ENCODE measurements around the gene PCDH17. TPM values are rescaled to one million over a fixed set of nuclear protein-coding genes. Genes with fewer than 3 reads are reported as not detected.

PCDH17 gene
- total RNA-seq, 3 donors from 2014 or later, result 1.3 to 5.9 (median 1.4) TPM

- H3K27ac ChIP-seq, result no peak overlapping the region
- H3K4me1 ChIP-seq, result no peaks in the 10 kb centered on the region
- no peak for TF ChIP-seq POLR2A (IDR thresholded peaks at IDR 0.05)
- TF ChIP-seq POLR2AphosphoS5 (IDR thresholded peaks at IDR 0.05), result no peak
- TF ChIP-seq CTCF (IDR thresholded peaks at IDR 0.05), result no peak
- no peak for DNase-seq (ENCODE audit: low spot score in 2 of 2)
- no peaks in the 10 kb centered on the region for H3K36me3 ChIP-seq
- peaks cover 0 to 17% of the 10 kb centered on the region in 2 donors for H3K9me3 ChIP-seq
- H3K27me3 ChIP-seq, result peaks cover 0 to 25% of the 10 kb centered on the region in 2 donors
- intact Hi-C loops (cut with DNase I; ENCODE audit: low total_unique reads), result no loop called here
- no peak overlapping the region for H3K4me3 ChIP-seq
These were observed 6.0 kb downstream of the PCDH17 start for GRCh38 chr13:57637515-57637914.

- TF ChIP-seq POLR2A (IDR thresholded peaks at IDR 0.05) (no peak), CTCF (IDR thresholded peaks at IDR 0.05) (no peak), POLR2AphosphoS5 (IDR thresholded peaks at IDR 0.05) (no peak)
- Histone ChIP-seq H3K4me1 (no peaks in the 10 kb centered on the region), H3K36me3 (no peaks in the 10 kb centered on the region), H3K9me3 (peaks cover 0 to 11% of the 10 kb centered on the region in 2 donors), H3K4me3 (no peak overlapping the region), H3K27me3 (peaks cover 0 to 17% of the 10 kb centered on the region in 2 donors), H3K27ac (no peak overlapping the region)
- no peak for DNase-seq (ENCODE audit: low spot score in 2 of 2)
- intact Hi-C loops (cut with DNase I; ENCODE audit: low total_unique reads), result no loop called here
These were observed 6.8 kb downstream of the PCDH17 start for GRCh38 chr13:57638186-57638890.

GRCh38 chr13:57640607-57641006, 9.1 kb downstream of the PCDH17 start:
- no peaks in the 10 kb centered on the region for H3K27me3 ChIP-seq
- no peaks in the 10 kb centered on the region for H3K36me3 ChIP-seq
- H3K9me3 ChIP-seq, result no peaks in the 10 kb centered on the region
- intact Hi-C loops (cut with DNase I; ENCODE audit: low total_unique reads), result no loop called here
- H3K4me1 ChIP-seq, result no peaks in the 10 kb centered on the region
- TF ChIP-seq POLR2AphosphoS5 (IDR thresholded peaks at IDR 0.05) (no peak), POLR2A (IDR thresholded peaks at IDR 0.05) (no peak), CTCF (IDR thresholded peaks at IDR 0.05) (no peak)
- DNase-seq (ENCODE audit: low spot score in 2 of 2), result no peak
- no peak overlapping the region for H3K4me3 ChIP-seq
- no peak overlapping the region for H3K27ac ChIP-seq

- intact Hi-C loops (cut with DNase I; ENCODE audit: low total_unique reads), result no loop called here
- H3K4me3 ChIP-seq, result no peak overlapping the region
- no peaks in the 10 kb centered on the region for H3K9me3 ChIP-seq
- H3K27ac ChIP-seq, result no peak overlapping the region
- TF ChIP-seq POLR2A (IDR thresholded peaks at IDR 0.05) (no peak), CTCF (IDR thresholded peaks at IDR 0.05) (no peak), POLR2AphosphoS5 (IDR thresholded peaks at IDR 0.05) (no peak)
- no peaks in the 10 kb centered on the region for H3K4me1 ChIP-seq
- no peaks in the 10 kb centered on the region for H3K36me3 ChIP-seq
- DNase-seq (ENCODE audit: low spot score in 2 of 2), result no peak
- no peaks in the 10 kb centered on the region for H3K27me3 ChIP-seq
These were observed 9.5 kb downstream of the PCDH17 start for GRCh38 chr13:57641051-57641450.

GRCh38 chr13:57644106-57644505, 12.6 kb downstream of the PCDH17 start:
- H3K36me3 ChIP-seq, result no peaks in the 10 kb centered on the region
- no peaks in the 10 kb centered on the region for H3K9me3 ChIP-seq
- no peak for TF ChIP-seq POLR2A (IDR thresholded peaks at IDR 0.05)
- TF ChIP-seq CTCF (IDR thresholded peaks at IDR 0.05), result no peak
- TF ChIP-seq POLR2AphosphoS5 (IDR thresholded peaks at IDR 0.05), result no peak
- no peak overlapping the region for H3K27ac ChIP-seq
- no peak for DNase-seq (ENCODE audit: low spot score in 2 of 2)
- H3K4me3 ChIP-seq, result no peak overlapping the region
- H3K4me1 ChIP-seq, result no peaks in the 10 kb centered on the region
- intact Hi-C loops (cut with DNase I; ENCODE audit: low total_unique reads), result no loop called here
- H3K27me3 ChIP-seq, result no peaks in the 10 kb centered on the region
